Left lung (tissue), 14 donors: ENCODE results near the gene RPL4. TPM values are rescaled to one million over a fixed set of nuclear protein-coding genes. Genes with fewer than 3 reads are reported as not detected.

Experiments
- ATAC-seq: fragments of 200-7000 bp; cut with Tn5 transposase; one replicate; pipeline ENCODE4 v1.9.1; 2020; ENCODE audit warnings: moderate library complexity
- DNase-seq, 4 donors: peaks; one replicate each; pipeline ENCODE4 v3.0.0-alpha.2; 2013 to 2020
- H3K27ac ChIP-seq, 2 donors: fragments of 200-600 bp; sonication (generic) in 1 of 2; one replicate each; pipeline versions ENCODE4 v1.5.0 to v1.8.0; 2020 to 2021
- H3K27me3 ChIP-seq, 2 donors: fragments of 200-600 bp; sonication (generic) in 1 of 2; one replicate each; pipeline versions ENCODE4 v1.5.0 to v1.8.0; 2020 to 2021
- H3K36me3 ChIP-seq, 2 donors: fragments of 200-600 bp; sonication (generic) in 1 of 2; one replicate each; pipeline versions ENCODE4 v1.5.0 to v1.8.0; 2020 to 2021
- H3K4me1 ChIP-seq, 2 donors: fragments of 200-600 bp; one replicate each; pipeline ENCODE4 v1.8.0; 2021
- H3K4me3 ChIP-seq, 2 donors: fragments of 200-600 bp; sonication (generic) in 1 of 2; one replicate each; pipeline versions ENCODE4 v1.5.0 to v1.8.0; 2020 to 2021; ENCODE audit warnings: mild to moderate bottlenecking in 1 of 2
- H3K9me3 ChIP-seq, 2 donors: fragments of 200-600 bp; sonication (generic) in 1 of 2; one replicate each; pipeline versions ENCODE4 v1.5.0 to v1.8.0; 2020 to 2021
- intact Hi-C, 2 donors: fragments of 100-400 bp; cut with DNase I; formaldehyde crosslinking; loops; one replicate each; pipeline versions ENCODE4 v1.11.2 to v1.14.2; 2022
- long read RNA-seq, 12 donors: library from polyadenylated mRNA in 2 of 12; unstranded in 2 of 12; transcript quantifications; one replicate each; pipeline ENCODE4 v2.0.0 and lab custom pipeline, GENCODE V29; 2019 to 2026
- polyA plus RNA-seq, 6 donors: library from polyadenylated mRNA; unstranded; fragments of 120-200 nt; gene quantifications; one replicate each; pipeline ENCODE4 v1.2.1, GENCODE V29; 2013; ENCODE audit not compliant: insufficient read length in 6 of 6
- total RNA-seq, 2 donors: library from RNA; stranded (reverse); fragmentation: NEBNext Ultra II Directional; extraction: Animal tissue kit (Norgen Biotek cat#: 25700); gene quantifications; one replicate each; pipeline ENCODE4 v1.2.1, GENCODE V29; 2021
- TF ChIP-seq, protein P1 (sequence below), 2 donors: fragments of 200-600 bp; sonication (generic) in 1 of 2; IDR thresholded peaks; one replicate each; pipeline versions ENCODE4 v1.5.0 to v1.8.0; 2021; ENCODE audit warnings: antibody characterized with exemption in 2 of 2
- donor health status: DM: no; HTN: yes; CAD: no.
- donor health status: DM: no; HTN: no; CAD: no.

The RPL4 gene
- total RNA-seq (1,000 to 10,000 TPM; 1,719 to 1,750 TPM), polyA plus RNA-seq (1,000 to 10,000 TPM; 3,845 to 4,606 (median 4,331) TPM)
- long read RNA-seq, donor 1, transcript RPL4-210 (6 exons, 1,099 nt), result minor isoform, 53 of 3,018 reads
- long read RNA-seq, donor 1, transcript RPL4-201 (10 exons, 2,769 nt), result major isoform, 1,248 of 3,018 reads
- long read RNA-seq, donor 1, transcript RPL4-213 (4 exons, 819 nt), result minor isoform, 48 of 3,018 reads
- long read RNA-seq, donor 1, transcript RPL4-212 (5 exons, 817 nt), result minor isoform, 37 of 3,018 reads
- long read RNA-seq, donor 1, partial matches to known transcripts, result 1,449 of 3,018 reads
- long read RNA-seq, donor 1, other reads (novel, unspliced or antisense), result 163 of 3,018 reads
- long read RNA-seq, donor 2, transcript RPL4-210 (6 exons, 1,099 nt), result minor isoform, 24 of 2,346 reads
- long read RNA-seq, donor 2, transcript RPL4-211 (2 exons, 593 nt), result minor isoform, 22 of 2,346 reads
- long read RNA-seq, donor 2, transcript RPL4-213 (4 exons, 819 nt), result minor isoform, 44 of 2,346 reads
- long read RNA-seq, donor 2, transcript RPL4-201 (10 exons, 2,769 nt), result major isoform, 1,161 of 2,346 reads
- long read RNA-seq, donor 2, partial matches to known transcripts, result 964 of 2,346 reads
- long read RNA-seq, donor 2, other reads (novel, unspliced or antisense), result 115 of 2,346 reads
- long read RNA-seq, donor 3, transcript RPL4-213 (4 exons, 819 nt), result minor isoform, 33 of 1,874 reads
- long read RNA-seq, donor 3, transcript RPL4-210 (6 exons, 1,099 nt), result minor isoform, 10 of 1,874 reads
- long read RNA-seq, donor 3, transcript RPL4-201 (10 exons, 2,769 nt), result major isoform, 1,169 of 1,874 reads
- long read RNA-seq, donor 3, transcript RPL4-211 (2 exons, 593 nt), result minor isoform, 14 of 1,874 reads
- long read RNA-seq, donor 3, partial matches to known transcripts, result 560 of 1,874 reads
- long read RNA-seq, donor 3, other reads (novel, unspliced or antisense), result 77 of 1,874 reads
- long read RNA-seq, donor 4, transcript RPL4-201 (10 exons, 2,769 nt), result major isoform, 1,240 of 1,548 reads
- long read RNA-seq, donor 4, partial matches to known transcripts, result 279 of 1,548 reads
- long read RNA-seq, donor 4, other reads (novel, unspliced or antisense), result 25 of 1,548 reads
- long read RNA-seq, donor 5, transcript RPL4-210 (6 exons, 1,099 nt), result minor isoform, 26 of 2,209 reads
- long read RNA-seq, donor 5, transcript RPL4-201 (10 exons, 2,769 nt), result major isoform, 1,124 of 2,209 reads
- long read RNA-seq, donor 5, transcript RPL4-212 (5 exons, 817 nt), result minor isoform, 29 of 2,209 reads
- long read RNA-seq, donor 5, transcript RPL4-213 (4 exons, 819 nt), result minor isoform, 42 of 2,209 reads
- long read RNA-seq, donor 5, partial matches to known transcripts, result 885 of 2,209 reads
- long read RNA-seq, donor 5, other reads (novel, unspliced or antisense), result 89 of 2,209 reads
- long read RNA-seq, donor 6, transcript RPL4-212 (5 exons, 817 nt), result minor isoform, 25 of 2,516 reads
- long read RNA-seq, donor 6, transcript RPL4-211 (2 exons, 593 nt), result minor isoform, 19 of 2,516 reads
- long read RNA-seq, donor 6, transcript RPL4-213 (4 exons, 819 nt), result minor isoform, 31 of 2,516 reads
- long read RNA-seq, donor 6, transcript RPL4-201 (10 exons, 2,769 nt), result major isoform, 1,416 of 2,516 reads
- long read RNA-seq, donor 6, partial matches to known transcripts, result 866 of 2,516 reads
- long read RNA-seq, donor 6, other reads (novel, unspliced or antisense), result 149 of 2,516 reads
- long read RNA-seq, donor 7, transcript RPL4-210 (6 exons, 1,099 nt), result minor isoform, 9 of 1,047 reads
- long read RNA-seq, donor 7, transcript RPL4-211 (2 exons, 593 nt), result minor isoform, 7 of 1,047 reads
- long read RNA-seq, donor 7, transcript RPL4-201 (10 exons, 2,769 nt), result major isoform, 723 of 1,047 reads
- long read RNA-seq, donor 7, transcript RPL4-213 (4 exons, 819 nt), result minor isoform, 14 of 1,047 reads
- long read RNA-seq, donor 7, partial matches to known transcripts, result 241 of 1,047 reads
- long read RNA-seq, donor 7, other reads (novel, unspliced or antisense), result 48 of 1,047 reads
- long read RNA-seq, donor 8, transcript RPL4-213 (4 exons, 819 nt), result minor isoform, 9 of 1,064 reads
- long read RNA-seq, donor 8, transcript RPL4-210 (6 exons, 1,099 nt), result minor isoform, 7 of 1,064 reads
- long read RNA-seq, donor 8, transcript RPL4-201 (10 exons, 2,769 nt), result major isoform, 654 of 1,064 reads
- long read RNA-seq, donor 8, transcript RPL4-212 (5 exons, 817 nt), result minor isoform, 16 of 1,064 reads
- long read RNA-seq, donor 8, partial matches to known transcripts, result 329 of 1,064 reads
- long read RNA-seq, donor 8, other reads (novel, unspliced or antisense), result 45 of 1,064 reads
- long read RNA-seq, donor 9, transcript RPL4-201 (10 exons, 2,769 nt), result major isoform, 6 of 7 reads
- long read RNA-seq, donor 9, partial matches to known transcripts, result 0 of 7 reads
- long read RNA-seq, donor 9, other reads (novel, unspliced or antisense), result 0 of 7 reads
- long read RNA-seq, donor 10, transcript RPL4-201 (10 exons, 2,769 nt), result major isoform, 1,174 of 1,303 reads
- long read RNA-seq, donor 10, partial matches to known transcripts, result 91 of 1,303 reads
- long read RNA-seq, donor 10, other reads (novel, unspliced or antisense), result 38 of 1,303 reads
- long read RNA-seq, donor 11, result 0 reads
- long read RNA-seq, donor 12, transcript RPL4-212 (5 exons, 817 nt), result minor isoform, 20 of 1,797 reads
- long read RNA-seq, donor 12, transcript RPL4-210 (6 exons, 1,099 nt), result minor isoform, 18 of 1,797 reads
- long read RNA-seq, donor 12, transcript RPL4-201 (10 exons, 2,769 nt), result major isoform, 952 of 1,797 reads
- long read RNA-seq, donor 12, transcript RPL4-213 (4 exons, 819 nt), result minor isoform, 33 of 1,797 reads
- long read RNA-seq, donor 12, partial matches to known transcripts, result 694 of 1,797 reads
- long read RNA-seq, donor 12, other reads (novel, unspliced or antisense), result 76 of 1,797 reads

DNA sequence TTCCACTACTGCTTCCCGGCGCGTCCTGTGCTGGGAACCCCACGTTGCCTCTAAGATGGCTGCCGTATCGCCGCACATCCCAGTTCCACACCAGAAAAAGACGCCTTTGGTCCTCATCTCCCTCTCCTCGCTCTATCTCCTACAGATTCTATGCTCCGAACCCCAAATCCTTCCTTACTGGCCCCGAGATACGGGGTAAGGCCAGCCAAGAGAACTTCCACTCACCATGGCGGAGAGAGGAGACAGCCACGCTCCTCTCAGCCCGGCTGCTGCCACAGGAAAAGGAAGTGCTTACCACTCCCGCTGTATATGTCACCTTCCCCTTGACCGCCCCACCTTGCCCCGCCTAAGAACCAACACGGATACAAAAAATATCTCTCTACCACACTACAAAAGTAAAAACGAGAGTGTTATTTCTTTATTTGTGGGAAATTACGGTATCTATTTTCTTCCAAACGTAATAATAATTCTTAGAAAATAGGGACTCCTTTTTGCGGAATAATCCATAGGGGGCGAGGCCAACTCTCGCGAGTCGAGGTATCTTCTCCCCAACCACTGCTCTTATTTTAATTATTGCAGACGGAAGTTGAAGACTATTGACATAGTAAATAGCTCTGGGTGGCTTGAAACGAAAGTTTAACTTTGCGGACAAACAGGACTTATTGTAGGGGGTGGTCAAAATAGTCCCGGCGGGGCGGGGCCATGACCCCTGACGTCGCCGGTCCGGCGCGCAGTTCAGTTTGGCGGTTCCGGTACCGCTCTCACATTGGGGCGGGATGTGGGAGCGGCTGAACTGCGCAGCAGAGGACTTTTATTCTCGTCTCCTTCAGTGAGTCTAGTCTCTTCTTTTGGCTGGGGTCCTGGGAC, at the start of gene RPL4, which contains the start of gene ZWILCH:
Gene RPL4 (minus strand): TSS at position 293 of the 867 bp plus-strand sequence. CDS start 65 bp downstream, at position 228.
Gene ZWILCH (plus strand): TSS at position 764 of the 867 bp plus-strand sequence. CDS start 13 bp downstream, at position 777.
- Histone ChIP-seq H3K36me3 (peaks cover 9 to 34% of the 10 kb centered on the region in 2 donors), H3K4me1 (peaks cover 13 to 49% of the 10 kb centered on the region in 2 donors), H3K9me3 (no peaks in the 10 kb centered on the region), H3K27ac (peak within 1 kb of the TSS; percentile 93 to 95), H3K4me3 (peak within 1 kb of the TSS; percentile 70 to 94), H3K27me3 (no peaks in the 10 kb centered on the region)
- intact Hi-C loops, result no loop called here
- TF ChIP-seq, protein P1, sequence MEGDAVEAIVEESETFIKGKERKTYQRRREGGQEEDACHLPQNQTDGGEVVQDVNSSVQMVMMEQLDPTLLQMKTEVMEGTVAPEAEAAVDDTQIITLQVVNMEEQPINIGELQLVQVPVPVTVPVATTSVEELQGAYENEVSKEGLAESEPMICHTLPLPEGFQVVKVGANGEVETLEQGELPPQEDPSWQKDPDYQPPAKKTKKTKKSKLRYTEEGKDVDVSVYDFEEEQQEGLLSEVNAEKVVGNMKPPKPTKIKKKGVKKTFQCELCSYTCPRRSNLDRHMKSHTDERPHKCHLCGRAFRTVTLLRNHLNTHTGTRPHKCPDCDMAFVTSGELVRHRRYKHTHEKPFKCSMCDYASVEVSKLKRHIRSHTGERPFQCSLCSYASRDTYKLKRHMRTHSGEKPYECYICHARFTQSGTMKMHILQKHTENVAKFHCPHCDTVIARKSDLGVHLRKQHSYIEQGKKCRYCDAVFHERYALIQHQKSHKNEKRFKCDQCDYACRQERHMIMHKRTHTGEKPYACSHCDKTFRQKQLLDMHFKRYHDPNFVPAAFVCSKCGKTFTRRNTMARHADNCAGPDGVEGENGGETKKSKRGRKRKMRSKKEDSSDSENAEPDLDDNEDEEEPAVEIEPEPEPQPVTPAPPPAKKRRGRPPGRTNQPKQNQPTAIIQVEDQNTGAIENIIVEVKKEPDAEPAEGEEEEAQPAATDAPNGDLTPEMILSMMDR (IDR thresholded peaks at IDR 0.05), result no peak
- peak; percentile 81 to 93 (median 88) for DNase-seq
- peak; percentile 95 for ATAC-seq

- H3K27me3 ChIP-seq, result no peaks in the 10 kb centered on the region
- H3K36me3 ChIP-seq, result peaks cover 0 to 26% of the 10 kb centered on the region in 2 donors
- no peaks in the 10 kb centered on the region for H3K9me3 ChIP-seq
- H3K4me3 ChIP-seq, result no peak overlapping the region
- ATAC-seq (no peak), DNase-seq (no peak)
- intact Hi-C loops, result no loop called here
- H3K27ac ChIP-seq, result no peak overlapping the region
- H3K4me1 ChIP-seq, result no peaks in the 10 kb centered on the region
- TF ChIP-seq, protein P1 (IDR thresholded peaks at IDR 0.05), result no peak
These were observed 40.6 kb upstream of the RPL4 start for GRCh38 chr15:66545255-66545654.

GRCh38 chr15:66542896-66543295, 38.2 kb upstream of the RPL4 start:
- ATAC-seq, result no peak
- TF ChIP-seq, protein P1 (IDR thresholded peaks at IDR 0.05), result no peak

More at GRCh38 chr15:66542896-66543295, 38.2 kb upstream of the RPL4 start:
- H3K9me3 ChIP-seq, result no peaks in the 10 kb centered on the region
- H3K27me3 ChIP-seq, result no peaks in the 10 kb centered on the region
- no peak overlapping the region for H3K27ac ChIP-seq
- H3K36me3 ChIP-seq, result peaks cover 0 to 34% of the 10 kb centered on the region in 2 donors
- no peak for DNase-seq
- no peak overlapping the region for H3K4me3 ChIP-seq
- H3K4me1 ChIP-seq, result no peaks in the 10 kb centered on the region
- intact Hi-C loops, result no loop called here
